GM12864 (cell line): Measurements from ENCODE around the gene CREM.
A peak's percentile ranks its signal among the peaks of the same experiment; 100 is the strongest.

Experiments used
- DNase-seq: peaks from one replicate; pipeline ENCODE4 v3.0.0-alpha.2; 2011; ENCODE audit warnings: low read depth
- H3K4me3 ChIP-seq: 2 replicates; pipeline ENCODE4 v1.5.1; 2011; ENCODE audit warnings: mild to moderate bottlenecking, low read depth, low read length, control low read depth
- CTCF ChIP-seq: IDR thresholded peaks from 2 replicates; pipeline ENCODE4 v1.5.1; 2011; ENCODE audit warnings: low read depth, mild to moderate bottlenecking, moderate library complexity, low read length, control low read depth, inconsistent platforms; ENCODE audit errors: missing control alignments

CREM gene

DNA sequence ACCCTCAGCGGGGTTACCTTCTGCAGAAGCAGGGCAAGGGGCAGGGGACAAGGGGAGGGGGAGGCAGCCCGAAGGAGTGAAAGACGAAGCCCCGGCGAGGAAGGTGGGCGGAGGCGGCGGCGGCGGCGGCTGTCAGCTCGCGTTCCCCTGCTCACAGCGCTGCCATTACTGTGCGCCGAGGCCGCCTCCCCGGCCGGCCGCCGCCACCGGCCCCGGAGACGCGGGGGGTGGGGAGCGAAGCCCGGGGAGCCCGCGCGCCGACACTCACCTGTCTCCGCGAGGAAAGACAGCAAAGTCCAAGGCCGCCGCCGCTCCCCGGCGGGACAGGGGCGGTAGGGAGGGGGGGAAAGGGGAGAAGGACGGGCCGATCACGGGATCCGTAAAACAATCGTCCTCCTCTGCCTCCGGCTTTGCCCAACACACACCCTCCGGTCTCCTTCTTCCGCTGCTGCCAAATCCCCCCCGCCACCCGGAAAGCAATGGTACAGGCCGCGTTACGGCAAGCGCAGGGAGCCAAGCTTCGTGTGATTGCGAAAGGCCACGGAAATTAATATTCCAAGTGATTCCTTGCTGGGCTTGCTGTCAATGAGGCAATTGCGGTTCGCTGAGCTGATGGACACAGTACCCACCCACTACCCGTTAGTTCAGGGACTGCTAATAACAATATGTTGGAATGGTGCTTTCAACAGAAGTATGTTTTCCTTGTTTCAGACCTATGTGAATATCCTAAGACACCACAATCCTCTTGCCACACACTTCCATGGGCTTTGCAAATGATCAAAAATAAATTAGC is 36.3 kb upstream of the CREM start, which contains the start of gene CUL2:
TSS of gene CUL2 (minus strand) at position 180 of the 793 bp plus-strand sequence. CDS start 19,024 bp downstream, outside the sequence.
- peak; percentile 85 for DNase-seq
- peak within 1 kb of the TSS; percentile 82 for H3K4me3 ChIP-seq
- TF ChIP-seq CTCF: no peak

DNA sequence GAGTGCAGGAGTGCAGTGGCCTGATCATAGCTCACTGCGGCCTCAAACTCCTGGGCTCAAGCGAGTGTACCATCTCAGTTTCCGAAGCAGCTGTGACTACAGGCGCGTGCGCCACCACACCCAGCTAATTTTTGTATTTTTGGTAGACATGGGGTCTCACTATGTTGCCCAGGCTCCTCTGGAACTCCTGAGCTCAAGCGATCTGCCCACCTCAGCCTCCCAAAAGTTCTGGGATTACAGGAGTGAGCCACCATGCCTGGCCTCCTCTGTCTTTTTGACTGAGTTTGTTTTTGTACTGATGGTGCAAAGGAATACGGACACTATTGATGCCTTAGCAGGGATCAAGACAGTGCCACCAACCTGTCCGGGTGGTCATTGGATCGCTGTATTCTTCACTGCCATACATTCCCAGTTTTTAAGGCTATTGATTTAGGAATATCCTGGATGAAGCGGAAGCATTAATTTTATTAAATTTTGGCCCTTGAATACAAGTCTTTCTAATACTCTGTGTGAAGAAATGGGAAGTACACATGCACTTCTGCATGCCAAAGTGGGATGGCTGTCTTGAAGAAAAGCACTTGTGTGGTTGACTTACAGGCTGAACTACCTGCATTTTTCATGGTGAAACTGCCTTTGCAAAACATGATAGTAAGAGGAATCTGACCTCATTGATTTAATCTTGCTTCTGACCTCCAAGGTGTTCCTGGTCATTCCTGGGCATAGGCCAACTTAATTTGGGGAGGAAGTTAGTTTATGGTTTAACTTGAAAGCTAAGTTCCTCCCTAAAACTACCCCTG is 34.5 kb upstream of the CREM start:
- no peak for TF ChIP-seq CTCF

DNA sequence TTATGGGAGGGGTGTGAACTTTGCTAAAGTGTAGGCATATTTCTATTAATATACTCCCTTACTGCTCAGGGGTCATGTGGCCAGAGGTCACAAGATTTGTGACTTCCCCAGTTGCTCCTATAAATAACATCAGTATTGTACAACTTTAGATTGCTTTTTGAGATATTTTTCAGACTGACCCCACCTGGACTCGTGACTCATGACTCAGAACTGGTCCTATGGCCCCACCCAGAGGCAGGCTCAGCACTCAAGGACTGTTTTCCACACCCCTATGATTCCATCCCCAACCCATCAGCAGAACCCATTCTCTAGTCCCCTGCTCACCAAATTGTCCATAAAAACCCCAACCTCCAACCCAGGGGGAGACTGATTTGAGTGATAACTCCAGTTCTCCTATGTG is 33.8 kb upstream of the CREM start:
- no peak for DNase-seq
- no peak for TF ChIP-seq CTCF
- no peak overlapping the region for H3K4me3 ChIP-seq

More for the DNA sequence above, 34.5 kb upstream of the CREM start:
- no peak for DNase-seq
- H3K4me3 ChIP-seq: no peak overlapping the region

GRCh38 chr10:35096312-35096711 is 30.3 kb upstream of the CREM start:
- no peak overlapping the region for H3K4me3 ChIP-seq
- TF ChIP-seq CTCF: no peak
- DNase-seq: no peak

DNA sequence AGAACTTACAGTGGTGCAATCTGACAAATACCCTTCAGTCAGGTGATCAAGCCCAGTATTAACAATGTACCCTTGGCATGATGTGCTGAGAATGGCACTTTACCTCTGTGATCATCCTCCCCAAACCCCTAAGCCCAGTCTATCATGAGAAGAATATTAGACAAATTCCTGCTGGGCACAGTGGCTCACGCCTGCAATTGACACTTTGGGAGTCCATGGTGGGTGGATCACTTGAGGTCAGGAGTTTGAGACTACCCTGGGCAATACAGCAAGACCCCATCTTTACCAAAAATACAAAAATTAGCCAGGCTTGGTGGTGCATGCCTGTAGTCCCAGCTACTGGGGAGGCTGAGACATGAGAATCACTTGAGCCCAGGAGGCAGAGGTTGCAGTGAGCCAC is 29.1 kb upstream of the CREM start:
- DNase-seq: no peak
- no peak overlapping the region for H3K4me3 ChIP-seq
- no peak for TF ChIP-seq CTCF

GRCh38 chr10:35103882-35104281 is 22.8 kb upstream of the CREM start:
- no peak for TF ChIP-seq CTCF
- DNase-seq: no peak
- H3K4me3 ChIP-seq: no peak overlapping the region
